Effector CD4-positive, alpha-beta T cell (primary cell): ENCODE measurements around the gene TAS2R60.
"Not testable (repeated sequence)": the region's sequence is repeated elsewhere in the genome, so short reads cannot be mapped to it uniquely, and the experiment has no call there.

Source experiments
- DNase-seq: peaks from one replicate; pipeline ENCODE4 v3.0.0-alpha.2; 2020

TAS2R60 gene

DNA sequence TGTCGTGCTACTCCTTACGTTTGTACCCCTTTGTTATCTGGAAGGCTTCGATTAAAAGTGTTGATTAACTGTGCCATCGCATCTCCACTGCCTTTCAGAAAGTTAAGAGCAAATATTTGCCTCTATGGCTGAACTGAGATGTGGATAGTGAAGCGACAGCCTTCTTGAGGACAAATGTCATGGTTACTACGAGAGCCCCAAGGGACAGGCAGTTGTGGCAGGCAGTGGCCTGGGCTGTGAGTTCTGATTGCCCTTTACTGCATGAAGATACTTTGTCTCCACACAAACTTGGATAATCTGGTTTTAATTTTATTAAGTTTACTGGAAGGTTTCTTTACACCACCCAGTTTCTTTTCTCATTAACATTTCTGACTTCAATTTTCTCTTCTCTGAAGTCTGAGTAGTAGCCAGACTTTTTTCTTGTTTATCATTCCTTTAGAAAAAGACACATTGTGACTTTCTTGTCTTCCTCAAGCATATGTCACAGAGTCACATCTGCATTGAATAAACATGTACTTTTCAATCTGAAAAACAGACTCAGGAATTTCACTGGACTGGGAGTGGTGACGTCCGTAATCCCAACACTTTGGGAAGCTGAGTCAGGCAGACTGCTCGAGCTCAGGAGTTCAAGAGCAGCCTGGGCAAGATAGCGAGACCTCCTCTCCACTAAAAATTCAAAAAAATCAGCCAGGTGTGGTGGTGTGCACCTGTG, 36.0 kb downstream of the TAS2R60 start:
- no peak for DNase-seq

GRCh38 chr7:143480501-143480900, 37.2 kb downstream of the TAS2R60 start:
- DNase-seq: no peak

- DNase-seq: no peak
Observed at GRCh38 chr7:143484119-143484518, 40.9 kb downstream of the TAS2R60 start.

- DNase-seq: no peak
Observed at GRCh38 chr7:143485094-143485493, 41.8 kb downstream of the TAS2R60 start.

- DNase-seq: no peak
Observed at GRCh38 chr7:143485500-143485899, 42.2 kb downstream of the TAS2R60 start.

GRCh38 chr7:143486266-143486665, 43.0 kb downstream of the TAS2R60 start:
- DNase-seq: not testable (repeated sequence)

- no peak for DNase-seq
Observed at GRCh38 chr7:143487061-143487460, 43.8 kb downstream of the TAS2R60 start.

- no peak for DNase-seq
Observed at GRCh38 chr7:143487566-143487965, 44.3 kb downstream of the TAS2R60 start.

GRCh38 chr7:143490717-143491306, 47.6 kb downstream of the TAS2R60 start:
- no peak for DNase-seq

GRCh38 chr7:143492043-143492471, 48.8 kb downstream of the TAS2R60 start:
- DNase-seq: no peak

DNA sequence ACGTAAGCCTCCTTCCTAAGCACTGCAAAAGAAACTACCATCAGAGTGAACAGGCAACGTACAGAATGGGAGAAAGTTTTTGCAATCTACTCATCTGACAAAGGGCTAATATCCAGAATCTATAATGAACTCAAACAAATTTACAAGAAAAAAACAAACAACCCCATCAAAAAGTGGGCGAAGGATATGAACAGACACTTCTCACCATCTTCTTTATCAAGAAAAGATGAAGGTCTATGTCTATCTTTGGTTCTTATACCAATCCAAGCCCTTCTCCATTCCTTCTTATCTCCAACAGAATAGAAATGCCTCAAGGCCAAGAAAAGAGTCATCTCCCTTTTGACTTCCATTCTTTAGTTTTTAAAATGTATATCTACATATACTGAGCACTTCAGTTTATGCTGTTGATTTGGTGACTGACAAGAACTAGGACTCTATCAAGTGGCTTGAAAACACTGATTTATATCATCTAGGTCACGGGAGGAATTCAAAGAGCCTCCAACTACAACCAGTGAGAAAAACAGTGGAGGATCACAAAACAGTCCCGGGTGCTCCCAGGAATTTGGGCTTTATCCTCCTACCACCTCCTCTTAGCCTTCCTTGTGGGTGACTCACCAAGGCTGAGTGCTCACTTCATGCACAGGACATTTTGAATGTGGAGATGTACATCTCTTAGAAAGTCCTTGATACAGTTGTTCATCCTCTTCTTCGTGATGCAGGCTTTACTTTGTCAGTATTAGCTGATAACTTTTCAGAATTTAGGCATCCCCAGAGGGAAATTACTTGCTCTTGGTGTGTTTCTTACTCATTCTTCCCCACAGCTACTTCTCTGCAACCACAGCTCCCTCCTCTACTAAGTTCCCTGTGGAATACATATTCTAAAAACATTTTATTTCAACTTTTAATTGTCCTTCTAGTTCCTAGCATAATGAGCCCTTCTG, 49.8 kb downstream of the TAS2R60 start:
- DNase-seq: no peak

GRCh38 chr7:143493751-143494150, 50.5 kb downstream of the TAS2R60 start:
- DNase-seq: no peak
